Esophagus muscularis mucosa (tissue), 3 donors: Measurements from ENCODE around the gene ZNF692.

Source experiments
- POLR2A ChIP-seq: fragments of 450-650 bp; IDR thresholded peaks from one replicate; pipeline ENCODE4 v1.6.1; 2017; ENCODE audit warnings: antibody characterized with exemption, moderate library complexity, mild to moderate bottlenecking, low read depth
- POLR2AphosphoS5 ChIP-seq, 2 donors: sonication (generic); formaldehyde crosslinking; IDR thresholded peaks; one replicate each; pipeline ENCODE4 v1.6.1; 2017; ENCODE audit warnings: antibody characterized with exemption in 2 of 2
- TF ChIP-seq, protein P1 (sequence below), 3 experiments: fragments of 200-600 bp in 2 of 3; fragments of 450-650 bp in 1 of 3; sonication (generic) in 2 of 3; IDR thresholded peaks; one replicate each; pipeline ENCODE4 v1.5.1; 2017 to 2019; ENCODE audit warnings: antibody characterized with exemption in 3 of 3, mild to moderate bottlenecking in 2 of 3, moderate library complexity in 1 of 3

DNA sequence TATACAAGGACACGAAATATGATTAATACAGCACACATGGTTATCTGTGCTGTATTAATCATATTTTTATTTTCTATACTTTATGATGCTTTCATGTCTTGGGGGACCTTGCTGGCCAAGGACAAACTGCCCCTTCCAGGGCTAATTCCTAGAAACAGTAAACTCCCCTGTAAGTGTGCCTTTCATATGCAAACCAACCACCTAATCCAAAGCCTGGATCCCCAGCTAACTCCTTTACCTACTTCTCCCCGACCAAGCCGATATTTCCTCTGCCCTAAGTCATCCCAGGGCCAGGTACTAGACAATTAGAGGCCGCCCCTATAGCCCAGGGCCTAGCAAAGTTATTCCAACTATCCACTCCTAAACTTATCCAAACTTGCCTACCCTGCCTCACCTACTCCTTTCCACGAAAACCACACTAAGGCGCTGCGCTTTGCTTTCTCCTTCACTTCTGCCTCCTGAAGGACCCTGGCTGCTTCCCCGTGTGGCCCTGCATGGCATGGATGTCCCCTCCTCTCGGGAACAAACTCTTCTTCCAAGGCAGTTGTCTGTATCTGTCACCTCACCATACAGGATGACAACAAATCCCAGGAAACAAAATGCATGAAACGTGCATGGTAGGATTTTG, 43.4 kb downstream of the ZNF692 start:
- TF ChIP-seq, protein P1, sequence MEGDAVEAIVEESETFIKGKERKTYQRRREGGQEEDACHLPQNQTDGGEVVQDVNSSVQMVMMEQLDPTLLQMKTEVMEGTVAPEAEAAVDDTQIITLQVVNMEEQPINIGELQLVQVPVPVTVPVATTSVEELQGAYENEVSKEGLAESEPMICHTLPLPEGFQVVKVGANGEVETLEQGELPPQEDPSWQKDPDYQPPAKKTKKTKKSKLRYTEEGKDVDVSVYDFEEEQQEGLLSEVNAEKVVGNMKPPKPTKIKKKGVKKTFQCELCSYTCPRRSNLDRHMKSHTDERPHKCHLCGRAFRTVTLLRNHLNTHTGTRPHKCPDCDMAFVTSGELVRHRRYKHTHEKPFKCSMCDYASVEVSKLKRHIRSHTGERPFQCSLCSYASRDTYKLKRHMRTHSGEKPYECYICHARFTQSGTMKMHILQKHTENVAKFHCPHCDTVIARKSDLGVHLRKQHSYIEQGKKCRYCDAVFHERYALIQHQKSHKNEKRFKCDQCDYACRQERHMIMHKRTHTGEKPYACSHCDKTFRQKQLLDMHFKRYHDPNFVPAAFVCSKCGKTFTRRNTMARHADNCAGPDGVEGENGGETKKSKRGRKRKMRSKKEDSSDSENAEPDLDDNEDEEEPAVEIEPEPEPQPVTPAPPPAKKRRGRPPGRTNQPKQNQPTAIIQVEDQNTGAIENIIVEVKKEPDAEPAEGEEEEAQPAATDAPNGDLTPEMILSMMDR (IDR thresholded peaks at IDR 0.05) = no peak
- TF ChIP-seq POLR2AphosphoS5 (IDR thresholded peaks at IDR 0.05) (no peak), POLR2A (no peak)
